GM19328 (cell line): ENCODE results near the gene SLC12A1.
"Not testable (repeated sequence)": the region's sequence is repeated elsewhere in the genome, so short reads cannot be mapped to it uniquely, and the experiment has no call there.

Experiments used
- ATAC-seq: cut with Tn5 transposase; IDR thresholded peaks from one replicate; pipeline ENCODE4 v1.9.1; 2021; ENCODE audit warnings: mild to moderate bottlenecking, moderate library complexity; ENCODE audit not compliant: unreplicated experiment

The SLC12A1 gene

GRCh38 chr15:48306639-48307038, 100.5 kb downstream of the SLC12A1 start:
- no peak for ATAC-seq

- ATAC-seq: no peak
These were observed 101.5 kb downstream of the SLC12A1 start for GRCh38 chr15:48307586-48307985.

GRCh38 chr15:48309740-48310139, 103.6 kb downstream of the SLC12A1 start:
- no peak for ATAC-seq

GRCh38 chr15:48313216-48313615, 107.1 kb downstream of the SLC12A1 start:
- ATAC-seq: no peak

- no peak for ATAC-seq
These were observed 108.9 kb downstream of the SLC12A1 start for GRCh38 chr15:48315041-48315440.

GRCh38 chr15:48317221-48317620, 111.1 kb downstream of the SLC12A1 start:
- no peak for ATAC-seq

GRCh38 chr15:48318131-48318530, 112.0 kb downstream of the SLC12A1 start:
- no peak for ATAC-seq

GRCh38 chr15:48323294-48323693, 117.2 kb downstream of the SLC12A1 start:
- no peak for ATAC-seq

- ATAC-seq: no peak
These were observed 118.8 kb downstream of the SLC12A1 start for GRCh38 chr15:48324949-48325348.

- ATAC-seq: no peak
These were observed 119.3 kb downstream of the SLC12A1 start for GRCh38 chr15:48325400-48325799.

GRCh38 chr15:48326180-48326579, 120.1 kb downstream of the SLC12A1 start:
- ATAC-seq: not testable (repeated sequence)

GRCh38 chr15:48330105-48330785, 124.1 kb downstream of the SLC12A1 start:
- ATAC-seq: no peak

GRCh38 chr15:48330855-48331795, 125.0 kb downstream of the SLC12A1 start, which contains the start of gene DUT:
DUT (plus strand) TSS chr15:48331429; CDS start chr15:48331516, 87 bp downstream.
- ATAC-seq: peak; percentile 88

GRCh38 chr15:48331796-48332641, 125.9 kb downstream of the SLC12A1 start:
- peak; percentile 46 for ATAC-seq

- ATAC-seq: no peak
These were observed 126.5 kb downstream of the SLC12A1 start for GRCh38 chr15:48332642-48333034.

GRCh38 chr15:48333540-48333939, 127.4 kb downstream of the SLC12A1 start:
- no peak for ATAC-seq

- ATAC-seq: no peak
These were observed 128.2 kb downstream of the SLC12A1 start for GRCh38 chr15:48334260-48334659.

- no peak for ATAC-seq
These were observed 130.8 kb downstream of the SLC12A1 start for GRCh38 chr15:48336940-48337339.

GRCh38 chr15:48337607-48338006, 131.5 kb downstream of the SLC12A1 start:
- no peak for ATAC-seq

GRCh38 chr15:48340111-48340510, 134.0 kb downstream of the SLC12A1 start:
- ATAC-seq: no peak

GRCh38 chr15:48343865-48344264, 137.8 kb downstream of the SLC12A1 start:
- no peak for ATAC-seq
